ENCODE results near the gene SLC6A1.

The SLC6A1 gene

DNA sequence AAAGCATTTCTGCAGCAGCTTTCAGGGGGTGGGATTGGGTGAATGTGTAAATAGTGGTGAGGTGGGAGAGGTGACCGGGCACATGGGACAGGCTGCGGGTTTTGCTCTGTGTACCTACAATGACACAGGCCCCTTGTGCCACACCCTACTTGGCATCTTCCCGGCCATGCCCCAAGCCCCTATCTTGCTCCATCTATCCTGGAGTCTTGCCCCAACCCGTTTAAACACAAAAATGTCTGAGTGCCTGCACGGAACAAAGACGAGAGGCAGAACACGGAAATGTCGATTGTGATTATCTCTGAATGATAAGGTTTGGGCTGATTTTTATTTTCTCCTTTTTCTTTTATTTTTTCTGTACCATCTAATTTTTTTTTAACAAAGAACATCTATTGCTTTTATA, 46.0 kb upstream of the SLC6A1 start:
- Histone ChIP-seq H3K4me1 (ENCODE audit: insufficient read depth, low read length, severe bottlenecking) (no peaks in the 10 kb centered on the region), H3K79me2 (ENCODE audit: insufficient read depth, low read length) (no peaks in the 10 kb centered on the region), H3K27me3 (ENCODE audit: insufficient read depth, low read length) (no peaks in the 10 kb centered on the region), H3F3A (ENCODE audit: insufficient read depth, low read length) (no peaks in the 10 kb centered on the region), H3K9ac (ENCODE audit: low read length) (no peak overlapping the region), H3K4me3 (ENCODE audit: low read depth, low read length, poor library complexity, severe bottlenecking) (no peak overlapping the region), H3K36me3 (ENCODE audit: insufficient read depth, low read length) (no peaks in the 10 kb centered on the region), H4K20me1 (ENCODE audit: insufficient read depth, low read length) (no peaks in the 10 kb centered on the region), H3K9me2 (ENCODE audit: low read depth, low read length) (no peaks in the 10 kb centered on the region), H2AFZ (ENCODE audit: low read length) (no peak overlapping the region), H3K27ac (ENCODE audit: low read depth, low read length, poor library complexity, severe bottlenecking) (no peak overlapping the region), H3K9me3 (ENCODE audit: low read length) (no peaks in the 10 kb centered on the region), H3K4me2 (ENCODE audit: low read length) (no peak overlapping the region)
- no peak for TF ChIP-seq CTCF (IDR thresholded peaks at IDR 0.05; ENCODE audit: low read length)
- TF ChIP-seq EZH2 (IDR thresholded peaks at IDR 0.05; ENCODE audit: borderline replicate concordance, low read length), result no peak

- Histone ChIP-seq H3K9me3 (ENCODE audit: low read length) (no peaks in the 10 kb centered on the region), H4K20me1 (ENCODE audit: insufficient read depth, low read length) (no peaks in the 10 kb centered on the region), H3K4me3 (ENCODE audit: low read depth, low read length, poor library complexity, severe bottlenecking) (no peak overlapping the region), H3K36me3 (ENCODE audit: insufficient read depth, low read length) (no peaks in the 10 kb centered on the region), H3K4me1 (ENCODE audit: insufficient read depth, low read length, severe bottlenecking) (no peaks in the 10 kb centered on the region), H3K79me2 (ENCODE audit: insufficient read depth, low read length) (no peaks in the 10 kb centered on the region), H2AFZ (ENCODE audit: low read length) (no peak overlapping the region), H3K27ac (ENCODE audit: low read depth, low read length, poor library complexity, severe bottlenecking) (no peak overlapping the region), H3K4me2 (ENCODE audit: low read length) (no peak overlapping the region), H3K27me3 (ENCODE audit: insufficient read depth, low read length) (no peaks in the 10 kb centered on the region), H3K9me2 (ENCODE audit: low read depth, low read length) (no peaks in the 10 kb centered on the region), H3K9ac (ENCODE audit: low read length) (no peak overlapping the region), H3F3A (ENCODE audit: insufficient read depth, low read length) (no peaks in the 10 kb centered on the region)
- TF ChIP-seq EZH2 (IDR thresholded peaks at IDR 0.05; ENCODE audit: borderline replicate concordance, low read length) (no peak), CTCF (IDR thresholded peaks at IDR 0.05; ENCODE audit: low read length) (no peak)
These were observed 44.2 kb upstream of the SLC6A1 start for GRCh38 chr3:10948326-10948725.

- H3F3A ChIP-seq (ENCODE audit: insufficient read depth, low read length), result no peaks in the 10 kb centered on the region
- no peak overlapping the region for H3K4me2 ChIP-seq (ENCODE audit: low read length)
- H3K4me1 ChIP-seq (ENCODE audit: insufficient read depth, low read length, severe bottlenecking), result no peaks in the 10 kb centered on the region
- no peaks in the 10 kb centered on the region for H4K20me1 ChIP-seq (ENCODE audit: insufficient read depth, low read length)
- H2AFZ ChIP-seq (ENCODE audit: low read length), result no peak overlapping the region
- H3K36me3 ChIP-seq (ENCODE audit: insufficient read depth, low read length), result no peaks in the 10 kb centered on the region
- H3K27ac ChIP-seq (ENCODE audit: low read depth, low read length, poor library complexity, severe bottlenecking), result no peak overlapping the region
- H3K9me2 ChIP-seq (ENCODE audit: low read depth, low read length), result no peaks in the 10 kb centered on the region
- no peaks in the 10 kb centered on the region for H3K27me3 ChIP-seq (ENCODE audit: insufficient read depth, low read length)
- no peaks in the 10 kb centered on the region for H3K9me3 ChIP-seq (ENCODE audit: low read length)
- no peak overlapping the region for H3K9ac ChIP-seq (ENCODE audit: low read length)
- H3K4me3 ChIP-seq (ENCODE audit: low read depth, low read length, poor library complexity, severe bottlenecking), result no peak overlapping the region
- no peaks in the 10 kb centered on the region for H3K79me2 ChIP-seq (ENCODE audit: insufficient read depth, low read length)
- TF ChIP-seq EZH2 (IDR thresholded peaks at IDR 0.05; ENCODE audit: borderline replicate concordance, low read length) (no peak), CTCF (IDR thresholded peaks at IDR 0.05; ENCODE audit: low read length) (no peak)
These were observed 43.4 kb upstream of the SLC6A1 start for GRCh38 chr3:10949197-10949596.

Data from OCI-LY1 (cell line).